ENCODE measurements around the gene TYMS. TPM values are rescaled to one million over a fixed set of nuclear protein-coding genes. Genes with fewer than 3 reads are reported as not detected.

TYMS gene
- total and polyA plus RNA-seq, 2 donors (not counting 1 experiment from before 2014, with no cell fraction given), result 0.34 to 1.1 TPM

- no peak overlapping the region for H3K27ac ChIP-seq (ENCODE audit: low read length in 2 of 2)
- peaks cover 26% of the 10 kb centered on the region for H3K27me3 Mint-ChIP-seq
- H3K4me1 ChIP-seq (ENCODE audit: control insufficient read depth in 2 of 2, insufficient read depth in 2 of 2, low read length in 2 of 2), result no peaks in the 10 kb centered on the region
- H3K27me3 ChIP-seq (replicated peaks in 1 of 4; ENCODE audit: control extremely low read depth in 1 of 4, control insufficient read depth in 3 of 4, insufficient read depth in 4 of 4, low read length in 3 of 4), result peaks cover 0 to 2% (median 0%) of the 10 kb centered on the region in 4 experiments
- WGBS (ENCODE audit: insufficient coverage), result 100% methylated on average over 4 of the region's 7 CpGs
- no peak overlapping the region for H3K4me2 ChIP-seq (replicated peaks; ENCODE audit: low read depth, low read length, poor library complexity, severe bottlenecking)
- no peak overlapping the region for H3K4me3 ChIP-seq (ENCODE audit: control extremely low read depth in 1 of 5, extremely low read depth in 1 of 5, insufficient read depth in 1 of 5, low read depth in 2 of 5, low read length in 4 of 5)
- no peaks in the 10 kb centered on the region for H3K79me2 ChIP-seq (ENCODE audit: control insufficient read depth, insufficient read depth, low read length)
- no peaks in the 10 kb centered on the region for H3K9me3 ChIP-seq (ENCODE audit: control extremely low read depth in 1 of 3, control insufficient read depth in 2 of 3, insufficient read depth in 1 of 3, low read length in 2 of 3)
- no peaks in the 10 kb centered on the region for H3K9me3 Mint-ChIP-seq (ENCODE audit: insufficient read depth)
- DNase-seq, result no peak
- H3K4me3 Mint-ChIP-seq, result no peak overlapping the region
- POLR2A ChIA-PET, result no interaction called here
- no peak overlapping the region for H2AFZ ChIP-seq (ENCODE audit: insufficient read depth, low read depth, low read length, poor library complexity, severe bottlenecking)
- H3K4me1 Mint-ChIP-seq, result no peaks in the 10 kb centered on the region
- CTCF ChIA-PET, result interaction anchor here (1.4 kb wide), 1 partner anchor 209 kb away, joined by 5 read pairs; no protein-coding TSS in a partner anchor
- H3K27ac Mint-ChIP-seq, result no peak overlapping the region
- H4K20me1 ChIP-seq (ENCODE audit: control insufficient read depth, insufficient read depth, low read length, poor library complexity, severe bottlenecking), result no peaks in the 10 kb centered on the region
- H3K9ac ChIP-seq (ENCODE audit: low read length), result no peak overlapping the region
- no peak for ATAC-seq (ENCODE audit: low read depth)
- TF ChIP-seq EZH2 (IDR thresholded peaks at IDR 0.05; ENCODE audit: borderline replicate concordance, insufficient read depth, low read depth, low read length, poor library complexity, severe bottlenecking) (no peak), CTCF (IDR thresholded peaks at IDR 0.05) (no peak)
- no peaks in the 10 kb centered on the region for H3K36me3 ChIP-seq (replicated peaks in 1 of 2; ENCODE audit: control extremely low read depth in 1 of 2, control insufficient read depth in 1 of 2, extremely low read depth in 1 of 2, insufficient read depth in 2 of 2, low read length in 1 of 2)
- intact Hi-C loops (cut with micrococcal nuclease), result loop anchor here (10.0 kb wide), 1 partner anchor 1923 kb away; no protein-coding TSS in a partner anchor
Measured at GRCh38 chr18:621291-622043, 36.0 kb upstream of the TYMS start.

- no peak overlapping the region for H3K27ac ChIP-seq (ENCODE audit: low read length in 2 of 2)
- Mint-ChIP-seq H3K27me3 (peaks cover 26% of the 10 kb centered on the region), H3K4me1 (no peaks in the 10 kb centered on the region), H3K27ac (no peak overlapping the region), H3K9me3 (ENCODE audit: insufficient read depth) (no peaks in the 10 kb centered on the region), H3K4me3 (no peak overlapping the region)
- POLR2A ChIA-PET, result no interaction called here
- no peaks in the 10 kb centered on the region for H4K20me1 ChIP-seq (ENCODE audit: control insufficient read depth, insufficient read depth, low read length, poor library complexity, severe bottlenecking)
- no peak for DNase-seq
- no peak overlapping the region for H3K9ac ChIP-seq (ENCODE audit: low read length)
- no peaks in the 10 kb centered on the region for H3K36me3 ChIP-seq (replicated peaks in 1 of 2; ENCODE audit: control extremely low read depth in 1 of 2, control insufficient read depth in 1 of 2, extremely low read depth in 1 of 2, insufficient read depth in 2 of 2, low read length in 1 of 2)
- CTCF ChIA-PET, result interaction anchor here (1.0 to 5.8 kb wide), 3 partner anchors 8 to 217 kb away, joined by 3 to 44 read pairs (median 30); no protein-coding TSS in a partner anchor
- TF ChIP-seq EZH2 (IDR thresholded peaks at IDR 0.05; ENCODE audit: borderline replicate concordance, insufficient read depth, low read depth, low read length, poor library complexity, severe bottlenecking), result no peak
- no peak for TF ChIP-seq CTCF (IDR thresholded peaks at IDR 0.05)
- H3K4me2 ChIP-seq (replicated peaks; ENCODE audit: low read depth, low read length, poor library complexity, severe bottlenecking), result no peak overlapping the region
- 100% methylated on average over 4 of the region's 6 CpGs for WGBS (ENCODE audit: insufficient coverage)
- no peak overlapping the region for H3K4me3 ChIP-seq (ENCODE audit: control extremely low read depth in 1 of 5, extremely low read depth in 1 of 5, insufficient read depth in 1 of 5, low read depth in 2 of 5, low read length in 4 of 5)
- H3K4me1 ChIP-seq (ENCODE audit: control insufficient read depth in 2 of 2, insufficient read depth in 2 of 2, low read length in 2 of 2), result no peaks in the 10 kb centered on the region
- H2AFZ ChIP-seq (ENCODE audit: insufficient read depth, low read depth, low read length, poor library complexity, severe bottlenecking), result no peak overlapping the region
- intact Hi-C loops (cut with micrococcal nuclease), result loop anchor here (10.0 kb wide), 1 partner anchor 1923 kb away; no protein-coding TSS in a partner anchor
- ATAC-seq (ENCODE audit: low read depth), result no peak
- no peaks in the 10 kb centered on the region for H3K9me3 ChIP-seq (ENCODE audit: control extremely low read depth in 1 of 3, control insufficient read depth in 2 of 3, insufficient read depth in 1 of 3, low read length in 2 of 3)
- H3K79me2 ChIP-seq (ENCODE audit: control insufficient read depth, insufficient read depth, low read length), result no peaks in the 10 kb centered on the region
- H3K27me3 ChIP-seq (replicated peaks in 1 of 4; ENCODE audit: control extremely low read depth in 1 of 4, control insufficient read depth in 3 of 4, insufficient read depth in 4 of 4, low read length in 3 of 4), result peaks cover 0 to 2% (median 0%) of the 10 kb centered on the region in 4 experiments
Measured at GRCh38 chr18:622289-622688, 35.2 kb upstream of the TYMS start.
